ENCODE data around the gene NEB. TPM values are rescaled to one million over a fixed set of nuclear protein-coding genes. Genes with fewer than 3 reads are reported as not detected.

The NEB gene
- total RNA-seq (10 to 100 TPM in 3 of 9 donors, 1 to 10 TPM in 6; 3.4 to 32.5 (median 8.2) TPM), polyA plus RNA-seq (1 to 10 TPM; 3.0 to 7.9 (median 7.3) TPM)
- long read RNA-seq, donor 1, result 0 reads
- long read RNA-seq, donor 2, result 0 reads
- long read RNA-seq, donor 3, result 0 reads
- long read RNA-seq, donor 4, partial matches to known transcripts, result 1 of 2 reads
- long read RNA-seq, donor 4, other reads (novel, unspliced or antisense), result 1 of 2 reads
- long read RNA-seq, donor 5, partial matches to known transcripts, result 2 of 3 reads
- long read RNA-seq, donor 5, other reads (novel, unspliced or antisense), result 1 of 3 reads
- long read RNA-seq, donor 6, result 0 reads
- long read RNA-seq, donor 7, result 0 reads
- long read RNA-seq, donor 8, result 0 reads
- long read RNA-seq, donor 9, result 0 reads
- long read RNA-seq, donor 10, result 0 reads

GRCh38 chr2:151733771-151734672 lies at the start of gene NEB:
TSS of gene NEB (minus strand) at chr2:151734476. CDS start at chr2:151733156, 1,320 bp downstream.
- no peak for TF ChIP-seq POLR2A (IDR thresholded peaks at IDR 0.05)
- TF ChIP-seq, protein P1, sequence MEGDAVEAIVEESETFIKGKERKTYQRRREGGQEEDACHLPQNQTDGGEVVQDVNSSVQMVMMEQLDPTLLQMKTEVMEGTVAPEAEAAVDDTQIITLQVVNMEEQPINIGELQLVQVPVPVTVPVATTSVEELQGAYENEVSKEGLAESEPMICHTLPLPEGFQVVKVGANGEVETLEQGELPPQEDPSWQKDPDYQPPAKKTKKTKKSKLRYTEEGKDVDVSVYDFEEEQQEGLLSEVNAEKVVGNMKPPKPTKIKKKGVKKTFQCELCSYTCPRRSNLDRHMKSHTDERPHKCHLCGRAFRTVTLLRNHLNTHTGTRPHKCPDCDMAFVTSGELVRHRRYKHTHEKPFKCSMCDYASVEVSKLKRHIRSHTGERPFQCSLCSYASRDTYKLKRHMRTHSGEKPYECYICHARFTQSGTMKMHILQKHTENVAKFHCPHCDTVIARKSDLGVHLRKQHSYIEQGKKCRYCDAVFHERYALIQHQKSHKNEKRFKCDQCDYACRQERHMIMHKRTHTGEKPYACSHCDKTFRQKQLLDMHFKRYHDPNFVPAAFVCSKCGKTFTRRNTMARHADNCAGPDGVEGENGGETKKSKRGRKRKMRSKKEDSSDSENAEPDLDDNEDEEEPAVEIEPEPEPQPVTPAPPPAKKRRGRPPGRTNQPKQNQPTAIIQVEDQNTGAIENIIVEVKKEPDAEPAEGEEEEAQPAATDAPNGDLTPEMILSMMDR (IDR thresholded peaks at IDR 0.05), result no peak
- H3K27me3 ChIP-seq, result no peaks in the 10 kb centered on the region
- intact Hi-C loops (cut with DNase I), result no loop called here
- no peak for DNase-seq
- no peak within 1 kb of the TSS for H3K4me3 ChIP-seq
- H3K4me1 ChIP-seq (replicated peaks in 1 of 2), result no peaks in the 10 kb centered on the region
- no peak within 1 kb of the TSS for H3K27ac ChIP-seq
- H3K9me3 ChIP-seq (replicated peaks in 1 of 3), result no peaks in the 10 kb centered on the region
- H3K36me3 ChIP-seq (replicated peaks in 1 of 2), result no peaks in the 10 kb centered on the region
- WGBS, 4 donors, result 91 to 93% (median 92%) methylated on average over 11 of the region's 11 CpGs

- 94 to 99% (median 97%) methylated on average over 2 of the region's 2 CpGs for WGBS, 4 donors
- DNase-seq, result no peak
- Histone ChIP-seq H3K27me3 (no peaks in the 10 kb centered on the region), H3K4me3 (no peak overlapping the region), H3K4me1 (replicated peaks in 1 of 2) (no peaks in the 10 kb centered on the region), H3K36me3 (replicated peaks in 1 of 2) (peaks cover 0 to 11% of the 10 kb centered on the region in 2 donors), H3K9me3 (replicated peaks in 1 of 3) (no peaks in the 10 kb centered on the region), H3K27ac (no peak overlapping the region)
- intact Hi-C loops (cut with DNase I), result no loop called here
- TF ChIP-seq, protein P1 (IDR thresholded peaks at IDR 0.05), result no peak
- TF ChIP-seq POLR2A (IDR thresholded peaks at IDR 0.05), result no peak
Measured at GRCh38 chr2:151783133-151783520, 48.9 kb upstream of the NEB start.

DNA sequence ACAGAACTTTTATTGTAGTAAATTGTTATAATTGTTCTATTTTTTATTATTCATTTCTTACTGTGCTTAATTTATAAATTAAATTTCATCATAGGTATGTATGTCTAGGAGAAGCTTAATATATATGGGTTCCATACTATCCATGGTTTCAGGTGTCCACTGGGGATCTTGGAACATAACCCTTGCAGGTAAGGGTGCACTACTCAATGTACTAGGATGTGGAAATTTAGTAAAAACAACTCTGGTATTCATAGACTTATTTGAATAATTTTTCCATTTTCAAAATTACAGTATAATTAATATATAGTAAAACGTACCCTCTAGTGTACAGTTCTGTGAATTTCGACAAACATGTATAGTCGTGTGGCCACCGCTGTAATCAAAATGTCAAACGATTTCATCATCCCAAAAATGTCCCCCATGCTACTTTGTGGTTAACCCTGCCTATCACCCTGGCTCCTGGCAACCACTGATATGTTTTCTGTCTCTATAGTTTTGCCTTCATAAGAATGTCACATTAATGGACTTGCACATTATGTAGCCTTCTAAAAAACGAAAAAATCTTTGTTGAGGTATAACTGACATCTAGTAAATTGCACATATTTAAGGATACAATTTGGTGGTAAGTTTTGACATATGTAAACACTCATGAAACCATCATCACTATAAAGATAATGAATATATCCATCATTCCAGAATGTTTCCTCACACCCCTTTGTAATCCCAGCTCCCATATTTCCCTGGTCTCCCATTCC lies 48.3 kb upstream of the NEB start:
- Histone ChIP-seq H3K9me3 (replicated peaks in 1 of 3) (no peaks in the 10 kb centered on the region), H3K27me3 (no peaks in the 10 kb centered on the region), H3K36me3 (replicated peaks in 1 of 2) (peaks cover 0 to 11% of the 10 kb centered on the region in 2 donors), H3K27ac (no peak overlapping the region), H3K4me3 (no peak overlapping the region), H3K4me1 (replicated peaks in 1 of 2) (no peaks in the 10 kb centered on the region)
- WGBS, 4 donors, result 88 to 94% (median 93%) methylated on average over 6 of the region's 6 CpGs
- intact Hi-C loops (cut with DNase I), result no loop called here
- no peak for DNase-seq
- TF ChIP-seq POLR2A (IDR thresholded peaks at IDR 0.05), result no peak
- TF ChIP-seq, protein P1 (IDR thresholded peaks at IDR 0.05), result no peak

GRCh38 chr2:151781642-151782041 lies 47.4 kb upstream of the NEB start:
- no peaks in the 10 kb centered on the region for H3K27me3 ChIP-seq
- TF ChIP-seq POLR2A (IDR thresholded peaks at IDR 0.05), result no peak
- TF ChIP-seq, protein P1 (IDR thresholded peaks at IDR 0.05), result no peak
- no peak overlapping the region for H3K27ac ChIP-seq
- no peaks in the 10 kb centered on the region for H3K4me1 ChIP-seq (replicated peaks in 1 of 2)
- H3K36me3 ChIP-seq (replicated peaks in 1 of 2), result peaks cover 0 to 16% of the 10 kb centered on the region in 2 donors
- DNase-seq, result no peak
- H3K4me3 ChIP-seq, result no peak overlapping the region
- intact Hi-C loops (cut with DNase I), result no loop called here
- 88 to 91% (median 90%) methylated on average over 4 of the region's 4 CpGs for WGBS, 4 donors
- no peaks in the 10 kb centered on the region for H3K9me3 ChIP-seq (replicated peaks in 1 of 3)
